HG02610 (cell line): ENCODE measurements around the gene KCNIP3.

Experiments
- ATAC-seq: cut with Tn5 transposase; IDR thresholded peaks from one replicate; pipeline ENCODE4 v1.9.1; 2021; ENCODE audit warnings: mild to moderate bottlenecking, moderate library complexity; ENCODE audit not compliant: unreplicated experiment

Gene KCNIP3

GRCh38 chr2:95294579-95295250 is 2.4 kb upstream of the KCNIP3 start:
- no peak for ATAC-seq

- ATAC-seq: no peak
Measured at GRCh38 chr2:95295376-95295775, 1.8 kb upstream of the KCNIP3 start.

- ATAC-seq: no peak
Measured at GRCh38 chr2:95296011-95296410, 1.1 kb upstream of the KCNIP3 start.

GRCh38 chr2:95297639-95298395 is 670 bp downstream of the KCNIP3 start:
- ATAC-seq: no peak

GRCh38 chr2:95298486-95299111 is 1.5 kb downstream of the KCNIP3 start:
- no peak for ATAC-seq

GRCh38 chr2:95299961-95300360 is 2.8 kb downstream of the KCNIP3 start:
- no peak for ATAC-seq

- ATAC-seq: no peak
Measured at GRCh38 chr2:95300450-95300849, 3.3 kb downstream of the KCNIP3 start.

GRCh38 chr2:95301186-95301585 is 4.0 kb downstream of the KCNIP3 start:
- no peak for ATAC-seq

- ATAC-seq: no peak
Measured at GRCh38 chr2:95301876-95302641, 4.9 kb downstream of the KCNIP3 start.

- ATAC-seq: no peak
Measured at GRCh38 chr2:95303191-95303919, 6.2 kb downstream of the KCNIP3 start.

- no peak for ATAC-seq
Measured at GRCh38 chr2:95305380-95306061, 8.4 kb downstream of the KCNIP3 start.

GRCh38 chr2:95306336-95306895 is 9.3 kb downstream of the KCNIP3 start:
- ATAC-seq: no peak

GRCh38 chr2:95307036-95307435 is 9.9 kb downstream of the KCNIP3 start:
- ATAC-seq: no peak

GRCh38 chr2:95307878-95308277 is 10.7 kb downstream of the KCNIP3 start:
- ATAC-seq: no peak

- no peak for ATAC-seq
Measured at GRCh38 chr2:95308426-95308990, 11.4 kb downstream of the KCNIP3 start.

- no peak for ATAC-seq
Measured at GRCh38 chr2:95309599-95309998, 12.5 kb downstream of the KCNIP3 start.

- no peak for ATAC-seq
Measured at GRCh38 chr2:95310216-95310615, 13.1 kb downstream of the KCNIP3 start.

- no peak for ATAC-seq
Measured at GRCh38 chr2:95310651-95311050, 13.5 kb downstream of the KCNIP3 start.

- no peak for ATAC-seq
Measured at GRCh38 chr2:95311815-95312542, 14.8 kb downstream of the KCNIP3 start.
